ENCODE measurements around the gene NEU2. TPM values are rescaled to one million over a fixed set of nuclear protein-coding genes. Genes with fewer than 3 reads are reported as not detected.

Gene NEU2
- total and polyA plus RNA-seq, 2 of the 13 experiments (the other 11 are each of a cell fraction or from before 2014, with no cell fraction given): not detected

DNA sequence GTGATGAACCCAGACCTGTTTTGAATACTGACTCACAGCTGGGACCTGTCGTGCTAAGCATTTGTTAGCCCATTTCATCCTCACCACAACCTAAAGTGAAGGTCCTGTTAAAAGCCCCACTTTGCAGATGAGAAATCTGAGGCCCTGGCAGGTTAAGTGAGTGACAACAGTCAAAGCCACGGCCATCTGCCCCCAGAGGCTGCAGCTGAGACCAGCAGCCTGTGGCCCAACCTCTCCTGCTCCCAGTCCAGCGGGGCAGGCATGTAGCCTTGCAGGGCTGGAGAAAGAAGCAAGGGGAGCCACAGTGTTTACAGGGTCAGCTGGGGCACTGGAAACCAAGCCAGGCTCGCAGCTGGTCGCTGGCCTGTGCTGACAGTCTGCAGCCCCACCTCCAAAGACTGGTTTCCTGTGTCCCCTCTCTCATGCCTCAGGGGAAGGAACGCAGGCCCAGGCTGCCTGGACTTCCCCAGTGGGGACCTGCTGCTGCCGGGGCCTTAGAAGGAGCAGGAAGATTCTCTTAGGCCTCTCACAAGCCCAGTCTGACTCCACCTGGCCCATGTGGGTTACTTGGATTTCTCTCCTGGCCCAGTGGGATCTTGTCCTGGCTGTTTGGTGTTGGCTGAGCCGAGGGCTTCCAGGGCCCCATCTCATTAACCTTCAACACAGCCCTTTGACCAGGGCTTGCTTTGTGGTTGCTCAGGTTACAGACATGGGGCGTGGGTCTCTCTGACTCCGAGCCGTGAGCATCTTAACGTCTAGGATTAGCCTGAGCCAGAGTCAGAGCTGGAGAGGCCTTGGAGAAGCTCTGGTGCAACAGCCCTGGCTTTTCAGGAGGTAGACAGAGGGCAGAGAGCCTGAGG is 29.3 kb downstream of the NEU2 start (continued):
- TF ChIP-seq, protein P1, sequence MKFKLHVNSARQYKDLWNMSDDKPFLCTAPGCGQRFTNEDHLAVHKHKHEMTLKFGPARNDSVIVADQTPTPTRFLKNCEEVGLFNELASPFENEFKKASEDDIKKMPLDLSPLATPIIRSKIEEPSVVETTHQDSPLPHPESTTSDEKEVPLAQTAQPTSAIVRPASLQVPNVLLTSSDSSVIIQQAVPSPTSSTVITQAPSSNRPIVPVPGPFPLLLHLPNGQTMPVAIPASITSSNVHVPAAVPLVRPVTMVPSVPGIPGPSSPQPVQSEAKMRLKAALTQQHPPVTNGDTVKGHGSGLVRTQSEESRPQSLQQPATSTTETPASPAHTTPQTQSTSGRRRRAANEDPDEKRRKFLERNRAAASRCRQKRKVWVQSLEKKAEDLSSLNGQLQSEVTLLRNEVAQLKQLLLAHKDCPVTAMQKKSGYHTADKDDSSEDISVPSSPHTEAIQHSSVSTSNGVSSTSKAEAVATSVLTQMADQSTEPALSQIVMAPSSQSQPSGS (CRISPR knock-in tag; IDR thresholded peaks at IDR 0.05): 0 out of 2 replicates have a peak, but pooled peaks have one; percentile 16
- TF ChIP-seq, protein P2, sequence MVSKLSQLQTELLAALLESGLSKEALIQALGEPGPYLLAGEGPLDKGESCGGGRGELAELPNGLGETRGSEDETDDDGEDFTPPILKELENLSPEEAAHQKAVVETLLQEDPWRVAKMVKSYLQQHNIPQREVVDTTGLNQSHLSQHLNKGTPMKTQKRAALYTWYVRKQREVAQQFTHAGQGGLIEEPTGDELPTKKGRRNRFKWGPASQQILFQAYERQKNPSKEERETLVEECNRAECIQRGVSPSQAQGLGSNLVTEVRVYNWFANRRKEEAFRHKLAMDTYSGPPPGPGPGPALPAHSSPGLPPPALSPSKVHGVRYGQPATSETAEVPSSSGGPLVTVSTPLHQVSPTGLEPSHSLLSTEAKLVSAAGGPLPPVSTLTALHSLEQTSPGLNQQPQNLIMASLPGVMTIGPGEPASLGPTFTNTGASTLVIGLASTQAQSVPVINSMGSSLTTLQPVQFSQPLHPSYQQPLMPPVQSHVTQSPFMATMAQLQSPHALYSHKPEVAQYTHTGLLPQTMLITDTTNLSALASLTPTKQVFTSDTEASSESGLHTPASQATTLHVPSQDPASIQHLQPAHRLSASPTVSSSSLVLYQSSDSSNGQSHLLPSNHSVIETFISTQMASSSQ (IDR thresholded peaks at IDR 0.05; ENCODE audit: low read depth): no peak; the same call in 1 of the 2 replicates
- TF ChIP-seq, protein P2 (CRISPR knock-in tag; IDR thresholded peaks at IDR 0.05; ENCODE audit: borderline replicate concordance): peak; percentile 39; the same call in 1 of the 2 replicates
- no peak for TF ChIP-seq ZNF589 (CRISPR knock-in tag; conservative IDR thresholded peaks at IDR 0.05)
- TF ChIP-seq ZNF430 (CRISPR knock-in tag; IDR thresholded peaks at IDR 0.05): 0 out of 2 replicates have a peak, but pooled peaks have one; percentile 72
- no peak for TF ChIP-seq MATR3 (CRISPR knock-in tag; IDR thresholded peaks at IDR 0.05)
- TF ChIP-seq, protein P3, sequence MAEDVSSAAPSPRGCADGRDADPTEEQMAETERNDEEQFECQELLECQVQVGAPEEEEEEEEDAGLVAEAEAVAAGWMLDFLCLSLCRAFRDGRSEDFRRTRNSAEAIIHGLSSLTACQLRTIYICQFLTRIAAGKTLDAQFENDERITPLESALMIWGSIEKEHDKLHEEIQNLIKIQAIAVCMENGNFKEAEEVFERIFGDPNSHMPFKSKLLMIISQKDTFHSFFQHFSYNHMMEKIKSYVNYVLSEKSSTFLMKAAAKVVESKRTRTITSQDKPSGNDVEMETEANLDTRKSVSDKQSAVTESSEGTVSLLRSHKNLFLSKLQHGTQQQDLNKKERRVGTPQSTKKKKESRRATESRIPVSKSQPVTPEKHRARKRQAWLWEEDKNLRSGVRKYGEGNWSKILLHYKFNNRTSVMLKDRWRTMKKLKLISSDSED (CRISPR knock-in tag; IDR thresholded peaks at IDR 0.05): no peak
- TF ChIP-seq AGO2 (optimal IDR thresholded peaks at IDR 0.05; ENCODE audit: low read depth, low read length): peak; percentile 46
- TF ChIP-seq GFI1 (CRISPR knock-in tag; IDR thresholded peaks at IDR 0.05; ENCODE audit: borderline replicate concordance): no peak; the same call in 1 of the 2 replicates
- no peak for TF ChIP-seq SP2 (CRISPR knock-in tag; IDR thresholded peaks at IDR 0.05)
- TF ChIP-seq ARNT (IDR thresholded peaks at IDR 0.05): no peak
- TF ChIP-seq, protein P4, sequence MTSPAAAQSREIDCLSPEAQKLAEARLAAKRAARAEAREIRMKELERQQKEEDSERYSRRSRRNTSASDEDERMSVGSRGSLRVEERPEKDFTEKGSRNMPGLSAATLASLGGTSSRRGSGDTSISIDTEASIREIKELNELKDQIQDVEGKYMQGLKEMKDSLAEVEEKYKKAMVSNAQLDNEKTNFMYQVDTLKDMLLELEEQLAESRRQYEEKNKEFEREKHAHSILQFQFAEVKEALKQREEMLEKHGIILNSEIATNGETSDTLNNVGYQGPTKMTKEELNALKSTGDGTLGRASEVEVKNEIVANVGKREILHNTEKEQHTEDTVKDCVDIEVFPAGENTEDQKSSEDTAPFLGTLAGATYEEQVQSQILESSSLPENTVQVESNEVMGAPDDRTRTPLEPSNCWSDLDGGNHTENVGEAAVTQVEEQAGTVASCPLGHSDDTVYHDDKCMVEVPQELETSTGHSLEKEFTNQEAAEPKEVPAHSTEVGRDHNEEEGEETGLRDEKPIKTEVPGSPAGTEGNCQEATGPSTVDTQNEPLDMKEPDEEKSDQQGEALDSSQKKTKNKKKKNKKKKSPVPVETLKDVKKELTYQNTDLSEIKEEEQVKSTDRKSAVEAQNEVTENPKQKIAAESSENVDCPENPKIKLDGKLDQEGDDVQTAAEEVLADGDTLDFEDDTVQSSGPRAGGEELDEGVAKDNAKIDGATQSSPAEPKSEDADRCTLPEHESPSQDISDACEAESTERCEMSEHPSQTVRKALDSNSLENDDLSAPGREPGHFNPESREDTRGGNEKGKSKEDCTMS (CRISPR knock-in tag; conservative IDR thresholded peaks at IDR 0.05): no peak
- TF ChIP-seq IKZF1 (IDR thresholded peaks at IDR 0.05): no peak
- 0 out of 2 replicates have a peak, but pooled peaks have one; percentile 78 for TF ChIP-seq CENPT (CRISPR knock-in tag; IDR thresholded peaks at IDR 0.05; ENCODE audit: low read depth)
- 0 out of 2 replicates have a peak, but pooled peaks have one; percentile 57 for TF ChIP-seq SOX13 (IDR thresholded peaks at IDR 0.05)
- TF ChIP-seq SOX13 (CRISPR knock-in tag; conservative IDR thresholded peaks at IDR 0.05 in 1 of 2, IDR thresholded peaks at IDR 0.05 in 1 of 2): peak in 1 of 2 experiments; percentile 62; a peak in 2 of 4 replicates
- TF ChIP-seq JUNB (CRISPR knock-in tag; IDR thresholded peaks at IDR 0.05; ENCODE audit: borderline replicate concordance): no peak
- TF ChIP-seq SMAD1 (CRISPR knock-in tag; IDR thresholded peaks at IDR 0.05; ENCODE audit: borderline replicate concordance, low read depth): peak; percentile 73; the same call in 1 of the 2 replicates
- no peak for TF ChIP-seq MBD4 (IDR thresholded peaks at IDR 0.05; ENCODE audit: borderline replicate concordance, low read length)
- peak; percentile 91; the same call in 1 of the 2 replicates for TF ChIP-seq MZF1 (CRISPR knock-in tag; IDR thresholded peaks at IDR 0.05; ENCODE audit: borderline replicate concordance)

Data from HepG2 (cell line).